WTC11 (cell line): ENCODE data around the gene MYO5B. TPM values are rescaled to one million over a fixed set of nuclear protein-coding genes. Genes with fewer than 3 reads are reported as not detected.

Experiments
- ATAC-seq: fragments of 200-7000 bp; cut with Tn5 transposase; 2 replicates; pipeline ENCODE4 v1.10.0; 2021; ENCODE audit warnings: mild to moderate bottlenecking, moderate library complexity
- CTCF ChIA-PET: fragments of 300-600 bp; sonication (Branson Sonifier 250); formaldehyde crosslinking; loops from one replicate; lab custom pipeline; 2021; ENCODE audit warnings: antibody characterized with exemption; lab: Charles Lee
- POLR2A ChIA-PET: fragments of 350-600 bp; sonication (Branson Sonifier 250); formaldehyde crosslinking; loops from one replicate; lab custom pipeline; 2021; ENCODE audit warnings: antibody characterized with exemption; lab: Charles Lee
- DNase-seq: peaks from one replicate; pipeline ENCODE4 v3.0.0; 2021; ENCODE audit warnings: low spot score
- H3K27ac Mint-ChIP-seq: 2 replicates; pipeline ENCODE4 v1.8.0; 2021; ENCODE audit warnings: mixed read lengths
- H3K27me3 Mint-ChIP-seq: 2 replicates; pipeline ENCODE4 v1.8.0; 2021; ENCODE audit warnings: low read depth, mild to moderate bottlenecking, moderate library complexity, mixed read lengths
- H3K36me3 Mint-ChIP-seq: 2 replicates; pipeline ENCODE4 v1.8.0; 2021; ENCODE audit warnings: mixed read lengths
- H3K4me1 Mint-ChIP-seq: 2 replicates; pipeline ENCODE4 v1.8.0; 2022; ENCODE audit warnings: mixed read lengths
- H3K4me3 Mint-ChIP-seq: 2 replicates; pipeline ENCODE4 v1.8.0; 2021; ENCODE audit warnings: mild to moderate bottlenecking, moderate library complexity, mixed read lengths
- H3K9me3 Mint-ChIP-seq: 2 replicates; pipeline ENCODE4 v1.8.0; 2021; ENCODE audit warnings: mixed read lengths
- CBFB ChIP-seq: sonication (generic); formaldehyde crosslinking; IDR thresholded peaks from 2 replicates; pipeline ENCODE4 v1.8.1; 2022; ENCODE audit warnings: mild to moderate bottlenecking, low read depth, missing genetic modification reagents
- ELF4 ChIP-seq: sonication (generic); formaldehyde crosslinking; IDR thresholded peaks from 2 replicates; pipeline ENCODE4 v1.8.1; 2022; ENCODE audit warnings: low read depth, mild to moderate bottlenecking, moderate library complexity, missing genetic modification reagents
- EMX1 ChIP-seq: fragments of 250-450 bp; sonication (Bioruptor Pico); IDR thresholded peaks from 2 replicates; pipeline ENCODE4 v1.8.0; 2021; ENCODE audit warnings: mild to moderate bottlenecking
- ESRRA ChIP-seq: sonication (generic); formaldehyde crosslinking; IDR thresholded peaks from 2 replicates; pipeline ENCODE4 v1.8.1; 2022; ENCODE audit warnings: mild to moderate bottlenecking, missing genetic modification reagents, borderline replicate concordance
- FOXJ3 ChIP-seq: sonication (generic); formaldehyde crosslinking; IDR thresholded peaks from 2 replicates; pipeline ENCODE4 v1.9.0; 2021; ENCODE audit warnings: missing genetic modification reagents, mild to moderate bottlenecking, borderline replicate concordance
- FOXK1 ChIP-seq: sonication (generic); formaldehyde crosslinking; IDR thresholded peaks from 2 replicates; pipeline ENCODE4 v1.8.0; 2022; ENCODE audit warnings: mild to moderate bottlenecking, moderate library complexity, missing genetic modification reagents
- FOXP1 ChIP-seq: sonication (generic); formaldehyde crosslinking; IDR thresholded peaks from 2 replicates; pipeline ENCODE4 v1.8.0; 2022; ENCODE audit warnings: missing genetic modification reagents, mild to moderate bottlenecking, moderate library complexity, borderline replicate concordance
- HMGA2 ChIP-seq: fragments of 250-450 bp; sonication (Bioruptor Pico); IDR thresholded peaks from 2 replicates; pipeline ENCODE4 v1.4.0; 2021; ENCODE audit warnings: mild to moderate bottlenecking, moderate library complexity
- NR2C2 ChIP-seq: sonication (generic); formaldehyde crosslinking; IDR thresholded peaks from 2 replicates; pipeline ENCODE4 v1.8.0; 2022; ENCODE audit warnings: mild to moderate bottlenecking, missing genetic modification reagents
- NR3C1 ChIP-seq: sonication (generic); formaldehyde crosslinking; conservative IDR thresholded peaks from 2 replicates; pipeline ENCODE4 v1.8.1; 2023; ENCODE audit warnings: low read depth, mild to moderate bottlenecking, missing genetic modification reagents
- RORB ChIP-seq: fragments of 250-450 bp; sonication (Bioruptor Pico); IDR thresholded peaks from 2 replicates; pipeline ENCODE4 v1.9.0; 2021; ENCODE audit warnings: mild to moderate bottlenecking
- TCF7 ChIP-seq: sonication (generic); formaldehyde crosslinking; IDR thresholded peaks from 2 replicates; pipeline ENCODE4 v1.8.0; 2022; ENCODE audit warnings: mild to moderate bottlenecking, low read depth, missing genetic modification reagents, moderate library complexity
- ZNF219 ChIP-seq: sonication (generic); formaldehyde crosslinking; IDR thresholded peaks from 2 replicates; pipeline ENCODE4 v1.8.0; 2023; ENCODE audit warnings: missing genetic modification reagents, mild to moderate bottlenecking, borderline replicate concordance
- ZNF416 ChIP-seq: fragments of 250-450 bp; sonication (Bioruptor Pico); IDR thresholded peaks from 2 replicates; pipeline ENCODE4 v1.9.0; 2021; ENCODE audit warnings: mild to moderate bottlenecking, inconsistent platforms
- ZNF532 ChIP-seq: fragments of 250-450 bp; sonication (Bioruptor Pico); IDR thresholded peaks from 2 replicates; pipeline ENCODE4 v1.9.0; 2021; ENCODE audit warnings: mild to moderate bottlenecking, borderline replicate concordance
- ZNF671 ChIP-seq: fragments of 250-450 bp; sonication (Bioruptor Pico); IDR thresholded peaks from 2 replicates; pipeline ENCODE4 v1.8.0; 2021; ENCODE audit warnings: mild to moderate bottlenecking
- total RNA-seq: library from RNA; stranded (reverse); gene quantifications from 3 replicates; pipeline ENCODE4 v1.2.3, GENCODE V29; 2021
- TF ChIP-seq, protein P1 (sequence below): sonication (generic); formaldehyde crosslinking; conservative IDR thresholded peaks from 2 replicates; pipeline ENCODE4 v1.8.1; 2023; ENCODE audit warnings: mild to moderate bottlenecking, low read depth, missing genetic modification reagents, moderate library complexity
- TF ChIP-seq, protein P2 (sequence below): fragments of 200-600 bp; IDR thresholded peaks from 2 replicates; pipeline ENCODE4 v1.8.0; 2022; ENCODE audit warnings: antibody characterized with exemption
- TF ChIP-seq, protein P3 (sequence below): fragments of 250-450 bp; sonication (Bioruptor Pico); IDR thresholded peaks from 2 replicates; pipeline ENCODE4 v2.1.2; 2022; ENCODE audit warnings: mild to moderate bottlenecking, moderate library complexity
- TF ChIP-seq, protein P4 (sequence below): sonication (generic); formaldehyde crosslinking; IDR thresholded peaks from 2 replicates; pipeline ENCODE4 v1.8.1; 2022; ENCODE audit warnings: low read depth, missing genetic modification reagents, borderline replicate concordance

MYO5B gene
- total RNA-seq, 1 experiment from 2014 or later, result 8.7 TPM

DNA sequence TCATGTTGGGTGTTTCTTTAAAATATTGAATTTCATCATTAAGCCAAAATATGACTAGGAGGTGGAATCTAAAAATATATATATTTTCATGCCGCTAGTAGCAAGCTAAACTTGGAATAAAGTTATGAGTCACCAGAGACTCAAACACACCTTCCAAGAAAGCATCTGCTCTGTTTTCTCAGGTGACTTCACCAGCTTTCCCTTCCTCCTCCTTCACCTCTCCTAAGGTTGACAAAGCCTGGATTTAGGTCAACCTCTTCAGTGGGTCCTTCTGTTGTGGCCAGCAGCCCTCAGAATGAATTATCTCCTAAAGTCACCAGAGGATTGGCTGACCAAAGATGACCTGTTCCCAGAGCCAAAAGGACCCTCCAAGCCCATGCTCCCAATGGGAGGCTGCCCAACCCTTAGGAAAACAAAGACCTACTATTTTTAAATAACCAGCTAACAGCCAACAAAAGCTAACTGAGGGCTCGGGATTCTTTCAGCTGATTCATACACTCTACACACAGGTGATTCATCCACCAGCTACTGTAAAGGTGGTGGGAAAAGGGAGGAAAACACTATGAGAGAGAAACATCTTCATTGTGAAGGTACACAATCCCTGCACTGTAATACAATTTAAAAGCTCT lies 113.9 kb downstream of the MYO5B start:
- H3K4me1 Mint-ChIP-seq, result peaks cover 2% of the 10 kb centered on the region
- POLR2A ChIA-PET, result no interaction called here
- no peaks in the 10 kb centered on the region for H3K27me3 Mint-ChIP-seq
- no peak overlapping the region for H3K27ac Mint-ChIP-seq
- no peak for TF ChIP-seq FOXP1 (CRISPR knock-in tag)
- no peak for TF ChIP-seq ZNF671
- no peaks in the 10 kb centered on the region for H3K9me3 Mint-ChIP-seq
- H3K36me3 Mint-ChIP-seq, result no peaks in the 10 kb centered on the region
- H3K4me3 Mint-ChIP-seq, result no peak overlapping the region
- DNase-seq (no peak), ATAC-seq (no peak)
- CTCF ChIA-PET, result interaction anchor here (1.1 kb wide), 1 partner anchor 10 kb away, joined by 3 read pairs; no protein-coding TSS in a partner anchor

DNA sequence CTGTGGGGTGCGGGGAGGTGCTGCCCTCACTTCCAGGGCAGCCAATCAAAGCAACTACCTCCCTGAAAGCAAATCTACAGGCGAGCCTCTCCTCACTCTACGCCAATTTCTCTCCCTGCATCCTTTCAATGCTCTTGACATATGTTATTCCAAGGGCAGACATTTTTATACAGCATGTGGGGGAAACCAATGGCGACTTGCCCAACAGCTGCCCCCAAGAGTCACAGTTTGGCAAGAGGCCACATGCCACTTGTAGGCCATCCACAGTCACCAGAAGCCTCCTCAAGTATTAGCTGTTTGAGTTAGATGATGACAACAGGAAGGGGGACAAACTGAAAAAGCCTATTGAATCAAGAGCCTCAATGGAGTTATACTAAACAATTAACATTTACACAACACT lies 114.6 kb downstream of the MYO5B start:
- TF ChIP-seq, protein P1, sequence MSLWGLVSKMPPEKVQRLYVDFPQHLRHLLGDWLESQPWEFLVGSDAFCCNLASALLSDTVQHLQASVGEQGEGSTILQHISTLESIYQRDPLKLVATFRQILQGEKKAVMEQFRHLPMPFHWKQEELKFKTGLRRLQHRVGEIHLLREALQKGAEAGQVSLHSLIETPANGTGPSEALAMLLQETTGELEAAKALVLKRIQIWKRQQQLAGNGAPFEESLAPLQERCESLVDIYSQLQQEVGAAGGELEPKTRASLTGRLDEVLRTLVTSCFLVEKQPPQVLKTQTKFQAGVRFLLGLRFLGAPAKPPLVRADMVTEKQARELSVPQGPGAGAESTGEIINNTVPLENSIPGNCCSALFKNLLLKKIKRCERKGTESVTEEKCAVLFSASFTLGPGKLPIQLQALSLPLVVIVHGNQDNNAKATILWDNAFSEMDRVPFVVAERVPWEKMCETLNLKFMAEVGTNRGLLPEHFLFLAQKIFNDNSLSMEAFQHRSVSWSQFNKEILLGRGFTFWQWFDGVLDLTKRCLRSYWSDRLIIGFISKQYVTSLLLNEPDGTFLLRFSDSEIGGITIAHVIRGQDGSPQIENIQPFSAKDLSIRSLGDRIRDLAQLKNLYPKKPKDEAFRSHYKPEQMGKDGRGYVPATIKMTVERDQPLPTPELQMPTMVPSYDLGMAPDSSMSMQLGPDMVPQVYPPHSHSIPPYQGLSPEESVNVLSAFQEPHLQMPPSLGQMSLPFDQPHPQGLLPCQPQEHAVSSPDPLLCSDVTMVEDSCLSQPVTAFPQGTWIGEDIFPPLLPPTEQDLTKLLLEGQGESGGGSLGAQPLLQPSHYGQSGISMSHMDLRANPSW, result no peak
- TF ChIP-seq, protein P2, sequence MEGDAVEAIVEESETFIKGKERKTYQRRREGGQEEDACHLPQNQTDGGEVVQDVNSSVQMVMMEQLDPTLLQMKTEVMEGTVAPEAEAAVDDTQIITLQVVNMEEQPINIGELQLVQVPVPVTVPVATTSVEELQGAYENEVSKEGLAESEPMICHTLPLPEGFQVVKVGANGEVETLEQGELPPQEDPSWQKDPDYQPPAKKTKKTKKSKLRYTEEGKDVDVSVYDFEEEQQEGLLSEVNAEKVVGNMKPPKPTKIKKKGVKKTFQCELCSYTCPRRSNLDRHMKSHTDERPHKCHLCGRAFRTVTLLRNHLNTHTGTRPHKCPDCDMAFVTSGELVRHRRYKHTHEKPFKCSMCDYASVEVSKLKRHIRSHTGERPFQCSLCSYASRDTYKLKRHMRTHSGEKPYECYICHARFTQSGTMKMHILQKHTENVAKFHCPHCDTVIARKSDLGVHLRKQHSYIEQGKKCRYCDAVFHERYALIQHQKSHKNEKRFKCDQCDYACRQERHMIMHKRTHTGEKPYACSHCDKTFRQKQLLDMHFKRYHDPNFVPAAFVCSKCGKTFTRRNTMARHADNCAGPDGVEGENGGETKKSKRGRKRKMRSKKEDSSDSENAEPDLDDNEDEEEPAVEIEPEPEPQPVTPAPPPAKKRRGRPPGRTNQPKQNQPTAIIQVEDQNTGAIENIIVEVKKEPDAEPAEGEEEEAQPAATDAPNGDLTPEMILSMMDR, result no peak
- no peak for TF ChIP-seq FOXJ3 (CRISPR knock-in tag)
- no peak for TF ChIP-seq HMGA2 (CRISPR knock-in tag)
- TF ChIP-seq ZNF532, result no peak
- TF ChIP-seq, protein P3, sequence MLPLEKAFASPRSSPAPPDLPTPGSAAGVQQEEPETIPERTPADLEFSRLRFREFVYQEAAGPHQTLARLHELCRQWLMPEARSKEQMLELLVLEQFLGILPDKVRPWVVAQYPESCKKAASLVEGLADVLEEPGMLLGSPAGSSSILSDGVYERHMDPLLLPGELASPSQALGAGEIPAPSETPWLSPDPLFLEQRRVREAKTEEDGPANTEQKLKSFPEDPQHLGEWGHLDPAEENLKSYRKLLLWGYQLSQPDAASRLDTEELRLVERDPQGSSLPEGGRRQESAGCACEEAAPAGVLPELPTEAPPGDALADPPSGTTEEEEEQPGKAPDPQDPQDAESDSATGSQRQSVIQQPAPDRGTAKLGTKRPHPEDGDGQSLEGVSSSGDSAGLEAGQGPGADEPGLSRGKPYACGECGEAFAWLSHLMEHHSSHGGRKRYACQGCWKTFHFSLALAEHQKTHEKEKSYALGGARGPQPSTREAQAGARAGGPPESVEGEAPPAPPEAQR (CRISPR knock-in tag), result no peak
- no peak for TF ChIP-seq ZNF416
- TF ChIP-seq, protein P4, sequence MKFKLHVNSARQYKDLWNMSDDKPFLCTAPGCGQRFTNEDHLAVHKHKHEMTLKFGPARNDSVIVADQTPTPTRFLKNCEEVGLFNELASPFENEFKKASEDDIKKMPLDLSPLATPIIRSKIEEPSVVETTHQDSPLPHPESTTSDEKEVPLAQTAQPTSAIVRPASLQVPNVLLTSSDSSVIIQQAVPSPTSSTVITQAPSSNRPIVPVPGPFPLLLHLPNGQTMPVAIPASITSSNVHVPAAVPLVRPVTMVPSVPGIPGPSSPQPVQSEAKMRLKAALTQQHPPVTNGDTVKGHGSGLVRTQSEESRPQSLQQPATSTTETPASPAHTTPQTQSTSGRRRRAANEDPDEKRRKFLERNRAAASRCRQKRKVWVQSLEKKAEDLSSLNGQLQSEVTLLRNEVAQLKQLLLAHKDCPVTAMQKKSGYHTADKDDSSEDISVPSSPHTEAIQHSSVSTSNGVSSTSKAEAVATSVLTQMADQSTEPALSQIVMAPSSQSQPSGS (CRISPR knock-in tag), result no peak
- no peak for TF ChIP-seq NR2C2 (CRISPR knock-in tag)
- TF ChIP-seq ELF4 (CRISPR knock-in tag), result no peak
- no peak for TF ChIP-seq FOXK1
- no peak for TF ChIP-seq RORB (CRISPR knock-in tag)
- no peak for TF ChIP-seq CBFB (CRISPR knock-in tag)
- TF ChIP-seq NR3C1 (CRISPR knock-in tag), result no peak
- TF ChIP-seq TCF7 (CRISPR knock-in tag), result no peak
- TF ChIP-seq ZNF219, result no peak
- TF ChIP-seq ESRRA (CRISPR knock-in tag), result no peak
- TF ChIP-seq EMX1 (CRISPR knock-in tag), result no peak
- TF ChIP-seq, all 79 proteins: peak for 0
- Mint-ChIP-seq H3K4me3 (no peak overlapping the region), H3K9me3 (no peaks in the 10 kb centered on the region), H3K27ac (no peak overlapping the region), H3K4me1 (peaks cover 8% of the 10 kb centered on the region), H3K36me3 (no peaks in the 10 kb centered on the region), H3K27me3 (no peaks in the 10 kb centered on the region)
- no peak for ATAC-seq
- CTCF ChIA-PET, result interaction anchor here (1.1 kb wide), 1 partner anchor 11 kb away, joined by 3 read pairs; no protein-coding TSS in a partner anchor
- DNase-seq, result no peak
- POLR2A ChIA-PET, result no interaction called here
